ENCODE results near the gene TTC34. TPM values are rescaled to one million over a fixed set of nuclear protein-coding genes. Genes with fewer than 3 reads are reported as not detected.

The TTC34 gene
- total RNA-seq, 1 donor from 2014 or later, result 0.09 TPM

- no peaks in the 10 kb centered on the region for H3K79me2 ChIP-seq (ENCODE audit: low read depth)
- H3K4me2 ChIP-seq, result no peak overlapping the region
- no peak overlapping the region for H3K4me3 ChIP-seq
- peaks cover 2% of the 10 kb centered on the region for H3K36me3 Mint-ChIP-seq
- no peak overlapping the region for H3K27ac ChIP-seq
- no peak for DNase-seq (ENCODE audit: low spot score)
- H3K27me3 Mint-ChIP-seq (ENCODE audit: insufficient read depth, low read depth), result peaks cover 15% of the 10 kb centered on the region
- H3K27ac Mint-ChIP-seq, result no peak overlapping the region
- H3K27me3 ChIP-seq, result no peaks in the 10 kb centered on the region
- no peaks in the 10 kb centered on the region for H3K36me3 ChIP-seq
- H4K20me1 ChIP-seq (ENCODE audit: low read depth), result no peaks in the 10 kb centered on the region
- no peaks in the 10 kb centered on the region for H3K4me1 ChIP-seq
- TF ChIP-seq EZH2phosphoT487 (IDR thresholded peaks at IDR 0.05), result no peak
- no peak for TF ChIP-seq EZH2 (IDR thresholded peaks at IDR 0.05)
- no peak for TF ChIP-seq CTCF (IDR thresholded peaks at IDR 0.05)
- peaks cover 2% of the 10 kb centered on the region for H3K4me1 Mint-ChIP-seq
- no peak overlapping the region for H3K9ac ChIP-seq
- no peak overlapping the region for H2AFZ ChIP-seq (replicated peaks)
- no peaks in the 10 kb centered on the region for H3F3A ChIP-seq (ENCODE audit: low read depth)
- H3K9me3 ChIP-seq (ENCODE audit: low read depth), result no peaks in the 10 kb centered on the region
- no peak overlapping the region for H3K4me3 Mint-ChIP-seq
- H3K9me3 Mint-ChIP-seq, result peaks cover 19% of the 10 kb centered on the region
Measured at GRCh38 chr1:2816786-2817185, 15.3 kb upstream of the TTC34 start.

DNA sequence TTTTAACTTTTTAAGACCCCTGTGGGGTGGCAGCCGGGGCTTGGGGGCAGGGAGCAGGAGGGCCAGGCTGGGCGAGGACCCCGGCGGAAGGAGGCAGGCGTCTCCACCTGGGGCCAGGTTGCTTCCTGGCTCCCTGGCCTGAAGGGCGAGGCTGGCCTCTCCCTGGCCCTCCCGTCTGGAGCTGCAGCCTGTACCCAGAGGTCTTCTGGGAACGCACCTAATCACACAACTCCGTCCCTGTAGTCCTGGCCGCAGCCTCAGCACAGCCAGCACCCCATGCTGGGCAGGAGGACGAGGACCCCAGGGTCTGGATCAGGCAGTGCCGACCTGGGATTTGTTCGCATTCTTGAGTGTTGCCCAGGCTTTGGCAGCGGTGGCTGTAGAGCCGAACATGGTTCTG, 14.1 kb upstream of the TTC34 start:
- Mint-ChIP-seq H3K4me3 (no peak overlapping the region), H3K4me1 (peaks cover 2% of the 10 kb centered on the region), H3K27me3 (ENCODE audit: insufficient read depth, low read depth) (peaks cover 15% of the 10 kb centered on the region), H3K27ac (no peak overlapping the region), H3K9me3 (peaks cover 19% of the 10 kb centered on the region), H3K36me3 (peaks cover 2% of the 10 kb centered on the region)
- no peaks in the 10 kb centered on the region for H3K4me1 ChIP-seq
- no peak overlapping the region for H3K4me3 ChIP-seq
- no peak for DNase-seq (ENCODE audit: low spot score)
- no peak overlapping the region for H3K27ac ChIP-seq
- H3K4me2 ChIP-seq, result no peak overlapping the region
- H3K9me3 ChIP-seq (ENCODE audit: low read depth), result no peaks in the 10 kb centered on the region
- no peak overlapping the region for H2AFZ ChIP-seq (replicated peaks)
- H3K36me3 ChIP-seq, result no peaks in the 10 kb centered on the region
- H3F3A ChIP-seq (ENCODE audit: low read depth), result no peaks in the 10 kb centered on the region
- TF ChIP-seq CTCF (IDR thresholded peaks at IDR 0.05) (no peak), EZH2phosphoT487 (IDR thresholded peaks at IDR 0.05) (no peak), EZH2 (IDR thresholded peaks at IDR 0.05) (no peak)
- no peaks in the 10 kb centered on the region for H3K27me3 ChIP-seq
- H3K79me2 ChIP-seq (ENCODE audit: low read depth), result no peaks in the 10 kb centered on the region
- no peaks in the 10 kb centered on the region for H4K20me1 ChIP-seq (ENCODE audit: low read depth)
- no peak overlapping the region for H3K9ac ChIP-seq

DNA sequence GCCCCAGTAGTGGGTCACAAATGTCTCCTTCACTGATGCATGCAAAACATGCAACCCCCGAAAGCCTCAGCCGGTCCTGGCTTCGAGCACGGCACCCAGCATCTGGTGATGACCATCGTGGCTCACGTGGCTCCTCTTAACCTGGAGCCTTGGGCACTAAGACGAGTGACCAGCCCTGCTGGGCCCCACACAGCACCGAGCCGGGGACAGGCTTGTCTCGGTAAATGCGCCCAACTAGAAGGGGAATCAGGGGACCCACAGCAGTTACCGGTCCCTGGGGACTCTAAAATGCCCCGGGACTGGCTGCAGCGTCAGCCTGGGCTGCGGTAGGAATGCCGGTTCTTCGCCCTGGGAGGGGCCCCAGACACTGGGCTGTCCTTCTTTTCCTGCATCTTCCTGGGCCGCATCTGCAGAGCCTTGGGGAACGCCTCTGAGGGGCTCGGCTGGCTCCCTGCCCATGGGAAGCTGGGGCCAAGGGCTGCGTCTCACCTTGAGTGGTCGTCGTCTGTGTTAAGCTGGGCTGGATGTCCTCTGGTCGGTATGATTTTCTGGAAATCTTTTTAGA, 13.1 kb upstream of the TTC34 start:
- H3K79me2 ChIP-seq (ENCODE audit: low read depth), result no peaks in the 10 kb centered on the region
- peaks cover 2% of the 10 kb centered on the region for H3K4me1 Mint-ChIP-seq
- no peak for DNase-seq (ENCODE audit: low spot score)
- TF ChIP-seq CTCF (IDR thresholded peaks at IDR 0.05) (no peak), EZH2 (IDR thresholded peaks at IDR 0.05) (no peak), EZH2phosphoT487 (IDR thresholded peaks at IDR 0.05) (no peak)
- no peaks in the 10 kb centered on the region for H3K27me3 ChIP-seq
- no peak overlapping the region for H3K27ac Mint-ChIP-seq
- no peaks in the 10 kb centered on the region for H3K4me1 ChIP-seq
- no peak overlapping the region for H3K9ac ChIP-seq
- peaks cover 18% of the 10 kb centered on the region for H3K9me3 Mint-ChIP-seq
- no peak overlapping the region for H3K27ac ChIP-seq
- no peak overlapping the region for H3K4me3 ChIP-seq
- no peaks in the 10 kb centered on the region for H4K20me1 ChIP-seq (ENCODE audit: low read depth)
- no peaks in the 10 kb centered on the region for H3F3A ChIP-seq (ENCODE audit: low read depth)
- no peak overlapping the region for H2AFZ ChIP-seq (replicated peaks)
- H3K4me2 ChIP-seq, result no peak overlapping the region
- H3K36me3 ChIP-seq, result no peaks in the 10 kb centered on the region
- peaks cover 14% of the 10 kb centered on the region for H3K27me3 Mint-ChIP-seq (ENCODE audit: insufficient read depth, low read depth)
- H3K4me3 Mint-ChIP-seq, result no peak overlapping the region
- H3K36me3 Mint-ChIP-seq, result peaks cover 2% of the 10 kb centered on the region
- no peaks in the 10 kb centered on the region for H3K9me3 ChIP-seq (ENCODE audit: low read depth)

All from neural progenitor cell (in vitro differentiated cells).